NT2/D1 (cell line): Measurements from ENCODE around the gene PDE3A.

Experiments used
- YY1 ChIP-seq: IDR thresholded peaks from 2 replicates; pipeline ENCODE4 v1.6.1; 2011; ENCODE audit not compliant: insufficient read length, insufficient read depth
- ZNF274 ChIP-seq: IDR thresholded peaks from 2 replicates; pipeline ENCODE4 v1.6.1; 2011; ENCODE audit warnings: mild to moderate bottlenecking, low read depth, low read length

DNA sequence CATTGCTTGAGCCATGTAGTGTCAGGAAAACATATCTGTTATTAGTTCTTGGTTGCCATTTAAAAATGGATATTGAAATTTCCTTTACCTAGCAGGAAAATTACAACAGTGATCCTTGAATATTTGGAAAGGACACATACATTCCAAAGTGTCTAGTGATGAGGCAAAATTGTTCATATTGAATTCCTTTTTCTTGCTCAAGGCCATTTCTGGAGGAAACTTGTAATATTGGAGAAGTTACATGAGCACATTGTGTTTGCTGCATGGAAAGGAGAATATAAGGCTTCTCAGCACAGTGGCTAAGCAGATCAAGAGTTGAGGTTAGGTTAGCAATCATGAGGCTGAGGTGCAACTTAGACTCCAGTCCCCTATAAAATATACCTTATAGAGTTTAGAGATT lies 121.9 kb downstream of the PDE3A start:
- TF ChIP-seq YY1 (no peak), ZNF274 (no peak)
